HepG2 (cell line): ENCODE results near the gene NR2F1. TPM values are rescaled to one million over a fixed set of nuclear protein-coding genes. Genes with fewer than 3 reads are reported as not detected.

Experiments used
- ETV6 ChIP-seq: sonication (generic); formaldehyde crosslinking; conservative IDR thresholded peaks from 2 replicates; pipeline ENCODE4 v1.4.0; 2020; ENCODE audit warnings: missing genetic modification reagents
- FOXJ3 ChIP-seq: sonication (generic); formaldehyde crosslinking; IDR thresholded peaks from 2 replicates; pipeline ENCODE4 v1.4.0; 2020; ENCODE audit warnings: missing genetic modification reagents, mild to moderate bottlenecking, borderline replicate concordance
- GATA4 ChIP-seq: sonication (generic); IDR thresholded peaks from 2 replicates; pipeline ENCODE4 v1.6.1; 2016; ENCODE audit warnings: antibody characterized with exemption, low read depth, borderline replicate concordance
- HHEX ChIP-seq: IDR thresholded peaks from 2 replicates; pipeline ENCODE4 v1.6.1; 2016; ENCODE audit warnings: control low read depth
- HOXD1 ChIP-seq: sonication (generic); formaldehyde crosslinking; IDR thresholded peaks from 2 replicates; pipeline ENCODE4 v1.5.0; 2020; ENCODE audit warnings: missing genetic modification reagents
- MAFF ChIP-seq: IDR thresholded peaks from 2 replicates; pipeline ENCODE4 v1.6.1; 2011; ENCODE audit warnings: low read depth, low read length, improper control_type of control experiment
- MIER2 ChIP-seq: IDR thresholded peaks from 2 replicates; pipeline ENCODE4 v1.6.1; 2016; ENCODE audit warnings: missing biosample characterization, missing genetic modification reagents
- MYC ChIP-seq: sonication (generic); formaldehyde crosslinking; IDR thresholded peaks from 2 replicates; pipeline ENCODE4 v1.9.0; 2021; ENCODE audit warnings: missing genetic modification reagents, borderline replicate concordance
- NCOA1 ChIP-seq: sonication (generic); formaldehyde crosslinking; IDR thresholded peaks from 2 replicates; pipeline ENCODE4 v1.9.0; 2021; ENCODE audit warnings: missing genetic modification reagents
- SMARCE1 ChIP-seq: fragments of 450-650 bp; IDR thresholded peaks from 2 replicates; pipeline ENCODE4 v1.6.1; 2017; ENCODE audit warnings: borderline replicate concordance
- SOX6 ChIP-seq, 2 experiments: fragments of 450-650 bp in 1 of 2; sonication (generic) in 1 of 2; formaldehyde crosslinking in 1 of 2; IDR thresholded peaks; 2 replicates each; pipeline versions ENCODE4 v1.4.0 to v1.6.1; 2017 to 2020; ENCODE audit warnings: antibody characterized with exemption in 1 of 2, mild to moderate bottlenecking in 1 of 2, missing genetic modification reagents in 1 of 2
- SRF ChIP-seq: IDR thresholded peaks from 2 replicates; pipeline ENCODE4 v1.6.1; 2011; ENCODE audit warnings: mild to moderate bottlenecking, low read depth, low read length, moderate library complexity
- TBX3 ChIP-seq: fragments of 450-650 bp; IDR thresholded peaks from 2 replicates; pipeline ENCODE4 v1.6.1; 2017; ENCODE audit warnings: antibody characterized with exemption, mild to moderate bottlenecking, inconsistent platforms, borderline replicate concordance
- ZNF556 ChIP-seq: sonication (generic); formaldehyde crosslinking; IDR thresholded peaks from 2 replicates; pipeline ENCODE4 v1.4.0; 2020; ENCODE audit warnings: mild to moderate bottlenecking, missing genetic modification reagents, borderline replicate concordance
- ZNF615 ChIP-seq: sonication (generic); formaldehyde crosslinking; IDR thresholded peaks from 2 replicates; pipeline ENCODE4 v1.5.0; 2020; ENCODE audit warnings: mild to moderate bottlenecking, missing genetic modification reagents, borderline replicate concordance
- polyA plus RNA-seq, 8 experiments: library from polyadenylated mRNA; depleted of rRNA in 3 of 8; stranded (reverse) in 7 of 8; unstranded in 1 of 8; fragments of >200 nt; fragmentation: Illumina TruSeq in 4 of 8; extraction: Trizol in 4 of 8; gene quantifications; 2 replicates each; pipeline versions ENCODE4 v1.2.1 to v1.2.3, GENCODE V29; 2011 to 2016; ENCODE audit warnings: low read depth in 4 of 8, missing spikeins in 1 of 8, mixed read lengths in 1 of 8; ENCODE audit not compliant: insufficient read depth in 1 of 8
- total RNA-seq, 5 experiments: library from RNA; depleted of rRNA; stranded (reverse); fragments of >200 nt; fragmentation: Illumina TruSeq; extraction: Trizol; gene quantifications; 2 replicates each; pipeline ENCODE4 v1.2.3, GENCODE V29; 2016; ENCODE audit warnings: low read depth in 1 of 5
- TF ChIP-seq, protein P1 (sequence below): sonication (generic); formaldehyde crosslinking; IDR thresholded peaks from 2 replicates; pipeline ENCODE4 v1.5.1; 2020; ENCODE audit warnings: mild to moderate bottlenecking, missing genetic modification reagents, borderline replicate concordance
- TF ChIP-seq, protein P2 (sequence below): sonication (generic); formaldehyde crosslinking; IDR thresholded peaks from 2 replicates; pipeline ENCODE4 v1.4.0; 2020; ENCODE audit warnings: missing genetic modification reagents, low read depth, mild to moderate bottlenecking, borderline replicate concordance
- TF ChIP-seq, protein P3 (sequence below): sonication (generic); formaldehyde crosslinking; IDR thresholded peaks from 2 replicates; pipeline ENCODE4 v1.5.0; 2020; ENCODE audit warnings: mild to moderate bottlenecking, missing genetic modification reagents
- TF ChIP-seq, protein P4 (sequence below): IDR thresholded peaks from 2 replicates; pipeline ENCODE4 v1.6.1; 2018; ENCODE audit warnings: missing genetic modification reagents

NR2F1 gene
- total and polyA plus RNA-seq, 2 of the 13 experiments (the other 11 are each of a cell fraction or from before 2014, with no cell fraction given) = 17.1 to 59.7 TPM

DNA sequence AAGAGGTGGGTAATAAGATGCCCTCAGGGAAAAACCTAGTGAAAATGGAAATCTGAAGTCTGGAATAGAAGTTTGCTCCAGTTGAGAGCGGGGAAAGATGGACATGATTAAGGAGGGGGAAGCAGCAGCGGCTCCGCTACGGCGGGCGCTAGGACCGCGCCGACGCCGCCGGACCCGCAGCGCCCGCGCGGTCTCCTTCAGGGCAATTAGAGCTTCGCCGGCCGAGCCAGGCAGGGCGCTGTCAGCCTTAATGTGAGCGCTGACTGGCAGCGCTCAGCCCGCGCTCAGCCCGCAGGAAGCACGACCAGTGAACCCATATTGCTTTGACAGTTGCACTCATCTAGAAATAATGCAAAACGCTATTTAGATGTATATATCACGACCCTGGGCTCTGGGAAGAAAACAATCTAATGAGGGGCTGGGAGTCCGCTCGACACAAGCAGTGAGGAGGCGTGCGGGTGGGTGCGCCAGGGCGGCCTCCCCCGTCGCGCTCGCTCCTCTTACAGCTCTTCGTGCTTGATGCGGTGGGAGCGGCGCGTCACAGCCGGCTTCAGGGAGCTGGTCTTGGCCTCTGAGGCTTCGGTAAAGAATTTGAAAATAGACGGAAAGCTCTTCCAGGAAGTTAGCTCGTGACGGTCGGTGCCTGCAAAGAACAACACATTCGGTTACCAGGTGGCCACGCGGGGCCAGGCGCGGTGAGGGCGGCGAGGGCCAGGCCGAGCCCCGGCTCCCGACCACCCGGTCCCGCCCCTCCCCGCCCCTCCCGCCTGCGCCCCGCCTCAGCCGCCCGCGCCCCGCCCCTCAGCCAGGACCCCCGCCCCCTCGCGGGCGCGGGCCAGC, 37.7 kb downstream of the NR2F1 start (continued):
- TF ChIP-seq SOX6 (IDR thresholded peaks at IDR 0.05) (no peak), SOX6 (CRISPR knock-in tag; IDR thresholded peaks at IDR 0.05) (peak; percentile 40; the same call in 1 of the 2 replicates), HHEX (no peak), SMARCE1 (no peak), GATA4 (no peak), NCOA1 (CRISPR knock-in tag) (no peak), HOXD1 (CRISPR knock-in tag) (peak; percentile 42; the same call in 1 of the 2 replicates), ZNF615 (CRISPR knock-in tag) (no peak), SRF (no peak), MIER2 (CRISPR knock-in tag) (peak; percentile 61), FOXJ3 (CRISPR knock-in tag) (no peak), MYC (CRISPR knock-in tag) (peak; percentile 38; the same call in 1 of the 2 replicates), TBX3 (no peak), ETV6 (CRISPR knock-in tag) (0 out of 2 replicates have a peak, but pooled peaks have one; percentile 18), ZNF556 (CRISPR knock-in tag) (no peak), MAFF (no peak)
- TF ChIP-seq, protein P1, sequence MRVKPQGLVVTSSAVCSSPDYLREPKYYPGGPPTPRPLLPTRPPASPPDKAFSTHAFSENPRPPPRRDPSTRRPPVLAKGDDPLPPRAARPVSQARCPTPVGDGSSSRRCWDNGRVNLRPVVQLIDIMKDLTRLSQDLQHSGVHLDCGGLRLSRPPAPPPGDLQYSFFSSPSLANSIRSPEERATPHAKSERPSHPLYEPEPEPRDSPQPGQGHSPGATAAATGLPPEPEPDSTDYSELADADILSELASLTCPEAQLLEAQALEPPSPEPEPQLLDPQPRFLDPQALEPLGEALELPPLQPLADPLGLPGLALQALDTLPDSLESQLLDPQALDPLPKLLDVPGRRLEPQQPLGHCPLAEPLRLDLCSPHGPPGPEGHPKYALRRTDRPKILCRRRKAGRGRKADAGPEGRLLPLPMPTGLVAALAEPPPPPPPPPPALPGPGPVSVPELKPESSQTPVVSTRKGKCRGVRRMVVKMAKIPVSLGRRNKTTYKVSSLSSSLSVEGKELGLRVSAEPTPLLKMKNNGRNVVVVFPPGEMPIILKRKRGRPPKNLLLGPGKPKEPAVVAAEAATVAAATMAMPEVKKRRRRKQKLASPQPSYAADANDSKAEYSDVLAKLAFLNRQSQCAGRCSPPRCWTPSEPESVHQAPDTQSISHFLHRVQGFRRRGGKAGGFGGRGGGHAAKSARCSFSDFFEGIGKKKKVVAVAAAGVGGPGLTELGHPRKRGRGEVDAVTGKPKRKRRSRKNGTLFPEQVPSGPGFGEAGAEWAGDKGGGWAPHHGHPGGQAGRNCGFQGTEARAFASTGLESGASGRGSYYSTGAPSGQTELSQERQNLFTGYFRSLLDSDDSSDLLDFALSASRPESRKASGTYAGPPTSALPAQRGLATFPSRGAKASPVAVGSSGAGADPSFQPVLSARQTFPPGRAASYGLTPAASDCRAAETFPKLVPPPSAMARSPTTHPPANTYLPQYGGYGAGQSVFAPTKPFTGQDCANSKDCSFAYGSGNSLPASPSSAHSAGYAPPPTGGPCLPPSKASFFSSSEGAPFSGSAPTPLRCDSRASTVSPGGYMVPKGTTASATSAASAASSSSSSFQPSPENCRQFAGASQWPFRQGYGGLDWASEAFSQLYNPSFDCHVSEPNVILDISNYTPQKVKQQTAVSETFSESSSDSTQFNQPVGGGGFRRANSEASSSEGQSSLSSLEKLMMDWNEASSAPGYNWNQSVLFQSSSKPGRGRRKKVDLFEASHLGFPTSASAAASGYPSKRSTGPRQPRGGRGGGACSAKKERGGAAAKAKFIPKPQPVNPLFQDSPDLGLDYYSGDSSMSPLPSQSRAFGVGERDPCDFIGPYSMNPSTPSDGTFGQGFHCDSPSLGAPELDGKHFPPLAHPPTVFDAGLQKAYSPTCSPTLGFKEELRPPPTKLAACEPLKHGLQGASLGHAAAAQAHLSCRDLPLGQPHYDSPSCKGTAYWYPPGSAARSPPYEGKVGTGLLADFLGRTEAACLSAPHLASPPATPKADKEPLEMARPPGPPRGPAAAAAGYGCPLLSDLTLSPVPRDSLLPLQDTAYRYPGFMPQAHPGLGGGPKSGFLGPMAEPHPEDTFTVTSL (CRISPR knock-in tag) = no peak
- TF ChIP-seq, protein P2, sequence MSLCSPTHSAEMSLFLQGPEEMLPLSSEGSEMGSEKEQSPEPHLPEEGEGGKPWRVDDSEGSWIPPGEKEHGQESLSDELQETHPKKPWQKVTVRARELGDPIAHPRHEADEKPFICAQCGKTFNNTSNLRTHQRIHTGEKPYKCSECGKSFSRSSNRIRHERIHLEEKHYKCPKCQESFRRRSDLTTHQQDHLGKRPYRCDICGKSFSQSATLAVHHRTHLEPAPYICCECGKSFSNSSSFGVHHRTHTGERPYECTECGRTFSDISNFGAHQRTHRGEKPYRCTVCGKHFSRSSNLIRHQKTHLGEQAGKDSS (CRISPR knock-in tag) = no peak
- TF ChIP-seq, protein P3, sequence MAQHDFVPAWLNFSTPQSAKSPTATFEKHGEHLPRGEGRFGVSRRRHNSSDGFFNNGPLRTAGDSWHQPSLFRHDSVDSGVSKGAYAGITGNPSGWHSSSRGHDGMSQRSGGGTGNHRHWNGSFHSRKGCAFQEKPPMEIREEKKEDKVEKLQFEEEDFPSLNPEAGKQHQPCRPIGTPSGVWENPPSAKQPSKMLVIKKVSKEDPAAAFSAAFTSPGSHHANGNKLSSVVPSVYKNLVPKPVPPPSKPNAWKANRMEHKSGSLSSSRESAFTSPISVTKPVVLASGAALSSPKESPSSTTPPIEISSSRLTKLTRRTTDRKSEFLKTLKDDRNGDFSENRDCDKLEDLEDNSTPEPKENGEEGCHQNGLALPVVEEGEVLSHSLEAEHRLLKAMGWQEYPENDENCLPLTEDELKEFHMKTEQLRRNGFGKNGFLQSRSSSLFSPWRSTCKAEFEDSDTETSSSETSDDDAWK (CRISPR knock-in tag) = no peak
- TF ChIP-seq, protein P4, sequence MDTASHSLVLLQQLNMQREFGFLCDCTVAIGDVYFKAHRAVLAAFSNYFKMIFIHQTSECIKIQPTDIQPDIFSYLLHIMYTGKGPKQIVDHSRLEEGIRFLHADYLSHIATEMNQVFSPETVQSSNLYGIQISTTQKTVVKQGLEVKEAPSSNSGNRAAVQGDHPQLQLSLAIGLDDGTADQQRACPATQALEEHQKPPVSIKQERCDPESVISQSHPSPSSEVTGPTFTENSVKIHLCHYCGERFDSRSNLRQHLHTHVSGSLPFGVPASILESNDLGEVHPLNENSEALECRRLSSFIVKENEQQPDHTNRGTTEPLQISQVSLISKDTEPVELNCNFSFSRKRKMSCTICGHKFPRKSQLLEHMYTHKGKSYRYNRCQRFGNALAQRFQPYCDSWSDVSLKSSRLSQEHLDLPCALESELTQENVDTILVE (CRISPR knock-in tag) = no peak
